ENCODE results near the gene ACP5.

ACP5 gene

GRCh38 chr19:11534948-11535347, 42.5 kb downstream of the ACP5 start:
- no peak overlapping the region for H3K4me3 ChIP-seq (ENCODE audit: low read length in 2 of 2)
- DNase-seq (ENCODE audit: low spot score): no peak
- H3K79me1 ChIP-seq (ENCODE audit: low read depth, low read length): peaks cover 1% of the 10 kb centered on the region
- H3K18ac ChIP-seq (ENCODE audit: low read length): no peak overlapping the region
- no peaks in the 10 kb centered on the region for H3K36me3 ChIP-seq (replicated peaks in 1 of 2; ENCODE audit: control insufficient read depth in 2 of 2, insufficient read depth in 2 of 2, low read length in 2 of 2)
- H2BK12ac ChIP-seq (ENCODE audit: low read length): no peak overlapping the region
- no peak overlapping the region for H2BK15ac ChIP-seq (ENCODE audit: low read length)
- peaks cover 11 to 12% of the 10 kb centered on the region in 2 donors for H3K4me1 ChIP-seq (ENCODE audit: control insufficient read depth in 2 of 2, insufficient read depth in 1 of 2, low read depth in 1 of 2, low read length in 2 of 2)
- WGBS, 2 donors (ENCODE audit: extremely low coverage in 2 of 2, insufficient read length in 2 of 2, insufficient replicate concordance in 1 of 2): no CpG with 5 or more reads among the region's 5 CpGs
- H4K91ac ChIP-seq (ENCODE audit: low read depth, low read length, poor library complexity): no peak overlapping the region
- no peak overlapping the region for H3K14ac ChIP-seq (ENCODE audit: low read length)
- H3K9ac ChIP-seq (ENCODE audit: low read depth, low read length, poor library complexity): no peak overlapping the region
- H3K4me2 ChIP-seq (ENCODE audit: insufficient read depth, low read length, poor library complexity, severe bottlenecking): no peak overlapping the region
- no peak overlapping the region for H2BK5ac ChIP-seq (ENCODE audit: low read length)
- H3K27ac ChIP-seq (replicated peaks; ENCODE audit: low read length): no peak overlapping the region
- H2AK5ac ChIP-seq (ENCODE audit: low read depth, low read length): no peak overlapping the region
- no peak overlapping the region for H2BK120ac ChIP-seq (ENCODE audit: low read depth, low read length)
- no peak overlapping the region for H2AFZ ChIP-seq (ENCODE audit: low read length)
- H4K8ac ChIP-seq (ENCODE audit: low read depth, low read length): no peak overlapping the region
- H3K4ac ChIP-seq (ENCODE audit: low read length): no peak overlapping the region
- H3K9me3 ChIP-seq (replicated peaks in 1 of 2; ENCODE audit: control insufficient read depth in 2 of 2, insufficient read depth in 1 of 2, low read depth in 1 of 2, low read length in 2 of 2): no peaks in the 10 kb centered on the region
- no peaks in the 10 kb centered on the region for H3K27me3 ChIP-seq (ENCODE audit: control insufficient read depth in 3 of 3, insufficient read depth in 3 of 3, low read depth in 1 of 3, low read length in 3 of 3)
- no peak overlapping the region for H3K23ac ChIP-seq (ENCODE audit: low read depth, low read length, poor library complexity)

GRCh38 chr19:11534538-11534937, 42.9 kb downstream of the ACP5 start:
- no peak overlapping the region for H2BK12ac ChIP-seq (ENCODE audit: low read length)
- no peak overlapping the region for H3K4me3 ChIP-seq (ENCODE audit: low read length in 2 of 2)
- no peaks in the 10 kb centered on the region for H3K27me3 ChIP-seq (ENCODE audit: control insufficient read depth in 3 of 3, insufficient read depth in 3 of 3, low read depth in 1 of 3, low read length in 3 of 3)
- H3K9me3 ChIP-seq (replicated peaks in 1 of 2; ENCODE audit: control insufficient read depth in 2 of 2, insufficient read depth in 1 of 2, low read depth in 1 of 2, low read length in 2 of 2): no peaks in the 10 kb centered on the region
- H3K4me1 ChIP-seq (ENCODE audit: control insufficient read depth in 2 of 2, insufficient read depth in 1 of 2, low read depth in 1 of 2, low read length in 2 of 2): peaks cover 11 to 12% of the 10 kb centered on the region in 2 donors
- no peak overlapping the region for H3K23ac ChIP-seq (ENCODE audit: low read depth, low read length, poor library complexity)
- H3K4ac ChIP-seq (ENCODE audit: low read length): no peak overlapping the region
- no peak overlapping the region for H2AFZ ChIP-seq (ENCODE audit: low read length)
- no peaks in the 10 kb centered on the region for H3K36me3 ChIP-seq (replicated peaks in 1 of 2; ENCODE audit: control insufficient read depth in 2 of 2, insufficient read depth in 2 of 2, low read length in 2 of 2)
- H4K91ac ChIP-seq (ENCODE audit: low read depth, low read length, poor library complexity): no peak overlapping the region
- H3K18ac ChIP-seq (ENCODE audit: low read length): no peak overlapping the region
- H4K8ac ChIP-seq (ENCODE audit: low read depth, low read length): no peak overlapping the region
- H2AK5ac ChIP-seq (ENCODE audit: low read depth, low read length): no peak overlapping the region
- no CpG with 5 or more reads among the region's 1 CpG for WGBS, 2 donors (ENCODE audit: extremely low coverage in 2 of 2, insufficient read length in 2 of 2, insufficient replicate concordance in 1 of 2)
- H3K27ac ChIP-seq (replicated peaks; ENCODE audit: low read length): no peak overlapping the region
- peaks cover 1% of the 10 kb centered on the region for H3K79me1 ChIP-seq (ENCODE audit: low read depth, low read length)
- H2BK120ac ChIP-seq (ENCODE audit: low read depth, low read length): no peak overlapping the region
- no peak overlapping the region for H3K9ac ChIP-seq (ENCODE audit: low read depth, low read length, poor library complexity)
- no peak overlapping the region for H2BK15ac ChIP-seq (ENCODE audit: low read length)
- H3K4me2 ChIP-seq (ENCODE audit: insufficient read depth, low read length, poor library complexity, severe bottlenecking): no peak overlapping the region
- H2BK5ac ChIP-seq (ENCODE audit: low read length): no peak overlapping the region
- DNase-seq (ENCODE audit: low spot score): no peak
- no peak overlapping the region for H3K14ac ChIP-seq (ENCODE audit: low read length)

- Histone ChIP-seq H2AK5ac (ENCODE audit: low read depth, low read length) (no peak overlapping the region), H3K27me3 (ENCODE audit: control insufficient read depth in 3 of 3, insufficient read depth in 3 of 3, low read depth in 1 of 3, low read length in 3 of 3) (no peaks in the 10 kb centered on the region), H4K91ac (ENCODE audit: low read depth, low read length, poor library complexity) (no peak overlapping the region), H3K14ac (ENCODE audit: low read length) (no peak overlapping the region), H3K79me1 (ENCODE audit: low read depth, low read length) (no peaks in the 10 kb centered on the region), H3K4me2 (ENCODE audit: insufficient read depth, low read length, poor library complexity, severe bottlenecking) (no peak overlapping the region), H3K9me3 (replicated peaks in 1 of 2; ENCODE audit: control insufficient read depth in 2 of 2, insufficient read depth in 1 of 2, low read depth in 1 of 2, low read length in 2 of 2) (no peaks in the 10 kb centered on the region), H3K9ac (ENCODE audit: low read depth, low read length, poor library complexity) (no peak overlapping the region), H3K4me1 (ENCODE audit: control insufficient read depth in 2 of 2, insufficient read depth in 1 of 2, low read depth in 1 of 2, low read length in 2 of 2) (no peaks in the 10 kb centered on the region), H4K8ac (ENCODE audit: low read depth, low read length) (no peak overlapping the region), H3K36me3 (replicated peaks in 1 of 2; ENCODE audit: control insufficient read depth in 2 of 2, insufficient read depth in 2 of 2, low read length in 2 of 2) (no peaks in the 10 kb centered on the region), H3K4me3 (ENCODE audit: low read length in 2 of 2) (peak overlapping the region in 1 of 2 donors; percentile 20), H2BK12ac (ENCODE audit: low read length) (no peak overlapping the region), H2AFZ (ENCODE audit: low read length) (peak overlapping the region; percentile 1), H3K18ac (ENCODE audit: low read length) (no peak overlapping the region), H2BK120ac (ENCODE audit: low read depth, low read length) (no peak overlapping the region), H3K27ac (replicated peaks; ENCODE audit: low read length) (no peak overlapping the region), H2BK5ac (ENCODE audit: low read length) (no peak overlapping the region), H3K23ac (ENCODE audit: low read depth, low read length, poor library complexity) (no peak overlapping the region), H3K4ac (ENCODE audit: low read length) (no peak overlapping the region), H2BK15ac (ENCODE audit: low read length) (no peak overlapping the region)
- no CpG with 5 or more reads among the region's 9 CpGs for WGBS, 2 donors (ENCODE audit: extremely low coverage in 2 of 2, insufficient read length in 2 of 2, insufficient replicate concordance in 1 of 2)
- DNase-seq (ENCODE audit: low spot score): no peak
Measured at GRCh38 chr19:11530432-11530831, 47.0 kb downstream of the ACP5 start.

- Histone ChIP-seq H3K36me3 (replicated peaks in 1 of 2; ENCODE audit: control insufficient read depth in 2 of 2, insufficient read depth in 2 of 2, low read length in 2 of 2) (no peaks in the 10 kb centered on the region), H2BK5ac (ENCODE audit: low read length) (no peak within 1 kb of the TSS), H3K14ac (ENCODE audit: low read length) (peak within 1 kb of the TSS; percentile 64), H3K9me3 (replicated peaks in 1 of 2; ENCODE audit: control insufficient read depth in 2 of 2, insufficient read depth in 1 of 2, low read depth in 1 of 2, low read length in 2 of 2) (no peaks in the 10 kb centered on the region), H3K27ac (replicated peaks; ENCODE audit: low read length) (peak within 1 kb of the TSS; percentile 89), H2BK120ac (ENCODE audit: low read depth, low read length) (no peak within 1 kb of the TSS), H3K23ac (ENCODE audit: low read depth, low read length, poor library complexity) (peak within 1 kb of the TSS; percentile 68), H4K8ac (ENCODE audit: low read depth, low read length) (no peak within 1 kb of the TSS), H2AK5ac (ENCODE audit: low read depth, low read length) (no peak within 1 kb of the TSS), H3K79me1 (ENCODE audit: low read depth, low read length) (no peaks in the 10 kb centered on the region), H3K4me2 (ENCODE audit: insufficient read depth, low read length, poor library complexity, severe bottlenecking) (peak within 1 kb of the TSS; percentile 54), H4K91ac (ENCODE audit: low read depth, low read length, poor library complexity) (no peak within 1 kb of the TSS), H3K27me3 (ENCODE audit: control insufficient read depth in 3 of 3, insufficient read depth in 3 of 3, low read depth in 1 of 3, low read length in 3 of 3) (no peaks in the 10 kb centered on the region), H3K4me1 (ENCODE audit: control insufficient read depth in 2 of 2, insufficient read depth in 1 of 2, low read depth in 1 of 2, low read length in 2 of 2) (no peaks in the 10 kb centered on the region), H3K18ac (ENCODE audit: low read length) (peak within 1 kb of the TSS; percentile 97), H2BK15ac (ENCODE audit: low read length) (no peak within 1 kb of the TSS), H3K9ac (ENCODE audit: low read depth, low read length, poor library complexity) (peak within 1 kb of the TSS; percentile 91), H3K4ac (ENCODE audit: low read length) (no peak within 1 kb of the TSS), H3K4me3 (ENCODE audit: low read length in 2 of 2) (peak within 1 kb of the TSS; percentile 69 to 96), H2AFZ (ENCODE audit: low read length) (peak within 1 kb of the TSS; percentile 98), H2BK12ac (ENCODE audit: low read length) (no peak within 1 kb of the TSS)
- DNase-seq (ENCODE audit: low spot score): peak; percentile 97
- WGBS, 2 donors (ENCODE audit: extremely low coverage in 2 of 2, insufficient read length in 2 of 2, insufficient replicate concordance in 1 of 2): no CpG with 5 or more reads among the region's 47 CpGs
Measured at GRCh38 chr19:11528551-11529341, 48.7 kb downstream of the ACP5 start, which contains the start of gene ECSIT. ECSIT (minus strand) TSS chr19:11529134; CDS start chr19:11519170, 9,964 bp downstream.

All from neuronal stem cell (in vitro differentiated cells).